Right atrium auricular region (tissue), 2 donors: ENCODE measurements around the gene PSAPL1. TPM values are rescaled to one million over a fixed set of nuclear protein-coding genes. Genes with fewer than 3 reads are reported as not detected.
A peak's percentile ranks its signal among the peaks of the same experiment; 100 is the strongest.

Experiments
- DNase-seq: peaks from one replicate; pipeline ENCODE4 v3.0.0-alpha.2; 2019; ENCODE audit warnings: low spot score
- H3K27ac ChIP-seq, 2 donors: fragments of 200-600 bp; sonication (generic); 1 replicate in 1 of 2; 2 replicates in 1 of 2; pipeline ENCODE4 v1.5.1; 2016 to 2019
- H3K27me3 ChIP-seq, 2 donors: fragments of 200-600 bp; sonication (generic); one replicate each; pipeline versions ENCODE4 v1.5.1 to v1.6.0; 2017 to 2019
- H3K36me3 ChIP-seq: fragments of 200-600 bp; sonication (generic); one replicate; pipeline ENCODE4 v1.5.1; 2016
- H3K4me1 ChIP-seq, 2 donors: fragments of 200-600 bp; sonication (generic); one replicate each; pipeline versions ENCODE4 v1.5.1 to v1.6.0; 2017 to 2019
- H3K4me3 ChIP-seq, 2 donors: fragments of 200-600 bp; sonication (generic); 1 replicate in 1 of 2; 2 replicates in 1 of 2; pipeline ENCODE4 v1.5.1; 2017 to 2019; ENCODE audit warnings: mild to moderate bottlenecking in 1 of 2, moderate library complexity in 1 of 2
- H3K9me3 ChIP-seq, 2 donors: fragments of 200-600 bp; sonication (generic); one replicate each; pipeline ENCODE4 v1.5.1; 2019
- CTCF ChIP-seq, 2 donors: fragments of 200-600 bp; sonication (generic); IDR thresholded peaks; one replicate each; pipeline ENCODE4 v1.5.1; 2019; ENCODE audit warnings: antibody characterized with exemption in 2 of 2
- total RNA-seq, 2 donors: library from RNA; depleted of rRNA; stranded (reverse); fragments of >200 nt; gene quantifications; one replicate each; pipeline ENCODE4 v1.1.0, GENCODE V29; 2016

Gene PSAPL1
- total RNA-seq, 2 donors from 2014 or later: 0.12 TPM; not detected in 1

GRCh38 chr4:7395645-7396044, 39.1 kb downstream of the PSAPL1 start:
- H3K36me3 ChIP-seq: no peaks in the 10 kb centered on the region
- H3K27me3 ChIP-seq: no peaks in the 10 kb centered on the region
- H3K27ac ChIP-seq: no peak overlapping the region
- TF ChIP-seq CTCF (IDR thresholded peaks at IDR 0.05): no peak
- DNase-seq: peak; percentile 32
- no peaks in the 10 kb centered on the region for H3K9me3 ChIP-seq
- peaks cover 0 to 5% of the 10 kb centered on the region in 2 donors for H3K4me1 ChIP-seq
- no peak overlapping the region for H3K4me3 ChIP-seq

DNA sequence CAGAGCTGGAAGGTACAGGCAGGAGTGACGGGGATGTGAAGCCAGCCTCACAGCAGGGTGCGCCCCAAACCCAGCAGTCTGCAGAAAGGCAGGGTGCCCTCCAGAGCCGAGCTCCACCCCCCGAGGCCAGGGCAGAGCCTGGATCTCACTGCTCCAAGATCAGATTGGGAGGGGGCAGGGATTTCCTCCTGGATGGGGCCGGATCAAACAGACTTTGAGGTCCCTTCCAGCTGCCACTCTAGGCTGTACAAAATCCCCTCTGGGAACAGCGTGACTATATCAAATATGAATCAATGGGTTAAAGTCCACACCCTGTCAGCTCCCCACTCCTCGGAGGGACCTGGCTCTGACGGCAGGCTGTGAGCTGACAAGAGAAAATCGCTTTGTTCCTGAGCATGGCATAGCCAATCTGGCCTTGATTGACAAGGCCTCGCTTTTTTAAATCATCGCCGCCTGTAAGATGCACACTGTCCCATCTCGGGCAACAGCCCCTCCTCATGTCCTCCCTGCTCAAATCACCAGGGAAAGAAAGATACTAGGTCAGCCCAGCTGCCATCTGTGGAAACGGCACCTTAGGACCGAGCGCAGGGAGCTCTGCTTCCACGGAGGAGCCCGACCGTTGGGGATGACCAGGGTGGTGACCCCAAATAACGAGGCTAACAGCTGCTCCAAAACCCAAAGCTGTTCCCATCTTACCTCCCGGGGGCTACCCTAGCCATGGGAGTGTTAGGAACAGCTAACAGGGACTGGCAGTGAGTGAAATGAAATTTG, 39.9 kb downstream of the PSAPL1 start:
- Histone ChIP-seq H3K36me3 (no peaks in the 10 kb centered on the region), H3K27me3 (no peaks in the 10 kb centered on the region), H3K4me3 (no peak overlapping the region), H3K4me1 (peaks cover 0 to 5% of the 10 kb centered on the region in 2 donors), H3K27ac (no peak overlapping the region), H3K9me3 (no peaks in the 10 kb centered on the region)
- peak; percentile 46 for DNase-seq
- TF ChIP-seq CTCF (IDR thresholded peaks at IDR 0.05): no peak

DNA sequence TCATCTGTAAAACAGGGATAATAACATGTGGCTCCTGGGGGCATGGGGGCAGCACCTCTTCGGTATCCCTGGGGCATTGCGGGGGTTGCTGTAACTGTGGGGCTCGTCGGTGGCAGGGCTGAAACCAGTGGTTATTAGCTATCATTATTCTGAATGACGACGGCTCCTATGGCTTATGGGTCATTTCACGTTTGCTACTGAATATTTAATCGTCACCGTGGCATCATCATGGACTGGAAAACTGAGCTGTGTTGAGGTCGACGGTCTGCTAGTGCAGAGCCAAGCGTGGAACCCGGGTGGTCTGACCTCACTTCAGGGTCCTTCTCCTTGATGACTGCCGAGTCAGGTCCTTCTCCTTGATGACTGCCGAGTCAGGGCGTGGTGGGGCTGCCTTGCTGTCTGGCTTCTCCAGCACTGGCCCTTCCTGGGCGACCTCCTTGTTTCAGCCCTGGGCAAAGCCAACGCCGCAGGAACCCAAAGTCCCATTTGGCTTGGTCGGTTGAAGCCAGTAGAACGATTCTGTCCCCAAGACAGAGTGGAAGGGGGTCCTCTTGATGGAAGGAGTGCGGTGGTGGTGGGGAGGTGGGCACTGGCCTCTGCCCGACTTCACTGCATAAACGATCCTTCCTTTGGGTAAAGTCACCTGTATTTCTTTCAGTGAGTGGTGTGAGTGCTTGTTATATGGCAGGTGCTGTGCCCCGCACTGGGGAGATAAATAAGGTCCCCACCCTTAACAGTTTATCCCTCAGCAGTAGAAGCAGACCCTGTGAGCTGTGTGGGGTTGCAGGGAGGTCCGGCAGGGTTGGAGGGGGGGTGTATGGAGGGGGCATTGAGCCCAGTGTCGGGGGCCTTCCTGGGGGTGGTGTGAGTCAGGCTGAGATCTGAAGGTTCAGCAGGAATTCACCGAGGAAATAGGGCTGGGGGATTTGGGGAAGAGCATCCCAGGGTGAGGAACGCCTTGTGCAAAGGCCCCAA, 40.8 kb downstream of the PSAPL1 start:
- Histone ChIP-seq H3K4me3 (no peak overlapping the region), H3K9me3 (no peaks in the 10 kb centered on the region), H3K4me1 (peaks cover 0 to 5% of the 10 kb centered on the region in 2 donors), H3K36me3 (no peaks in the 10 kb centered on the region), H3K27me3 (no peaks in the 10 kb centered on the region), H3K27ac (no peak overlapping the region)
- TF ChIP-seq CTCF (IDR thresholded peaks at IDR 0.05): no peak
- peak; percentile 36 for DNase-seq

GRCh38 chr4:7392438-7393421, 42.0 kb downstream of the PSAPL1 start:
- Histone ChIP-seq H3K4me3 (no peak overlapping the region), H3K27ac (no peak overlapping the region), H3K9me3 (no peaks in the 10 kb centered on the region), H3K27me3 (no peaks in the 10 kb centered on the region), H3K36me3 (no peaks in the 10 kb centered on the region), H3K4me1 (no peaks in the 10 kb centered on the region)
- TF ChIP-seq CTCF (IDR thresholded peaks at IDR 0.05): peak in 1 of 2 donors; percentile 52
- peak; percentile 57 for DNase-seq
